Effector CD8-positive, alpha-beta T cell (primary cell): ENCODE results near the gene TLN1.

Experiments used
- DNase-seq: peaks from one replicate; lab custom pipeline; 2025; lab: John Stamatoyannopoulos, UW

TLN1 gene

DNA sequence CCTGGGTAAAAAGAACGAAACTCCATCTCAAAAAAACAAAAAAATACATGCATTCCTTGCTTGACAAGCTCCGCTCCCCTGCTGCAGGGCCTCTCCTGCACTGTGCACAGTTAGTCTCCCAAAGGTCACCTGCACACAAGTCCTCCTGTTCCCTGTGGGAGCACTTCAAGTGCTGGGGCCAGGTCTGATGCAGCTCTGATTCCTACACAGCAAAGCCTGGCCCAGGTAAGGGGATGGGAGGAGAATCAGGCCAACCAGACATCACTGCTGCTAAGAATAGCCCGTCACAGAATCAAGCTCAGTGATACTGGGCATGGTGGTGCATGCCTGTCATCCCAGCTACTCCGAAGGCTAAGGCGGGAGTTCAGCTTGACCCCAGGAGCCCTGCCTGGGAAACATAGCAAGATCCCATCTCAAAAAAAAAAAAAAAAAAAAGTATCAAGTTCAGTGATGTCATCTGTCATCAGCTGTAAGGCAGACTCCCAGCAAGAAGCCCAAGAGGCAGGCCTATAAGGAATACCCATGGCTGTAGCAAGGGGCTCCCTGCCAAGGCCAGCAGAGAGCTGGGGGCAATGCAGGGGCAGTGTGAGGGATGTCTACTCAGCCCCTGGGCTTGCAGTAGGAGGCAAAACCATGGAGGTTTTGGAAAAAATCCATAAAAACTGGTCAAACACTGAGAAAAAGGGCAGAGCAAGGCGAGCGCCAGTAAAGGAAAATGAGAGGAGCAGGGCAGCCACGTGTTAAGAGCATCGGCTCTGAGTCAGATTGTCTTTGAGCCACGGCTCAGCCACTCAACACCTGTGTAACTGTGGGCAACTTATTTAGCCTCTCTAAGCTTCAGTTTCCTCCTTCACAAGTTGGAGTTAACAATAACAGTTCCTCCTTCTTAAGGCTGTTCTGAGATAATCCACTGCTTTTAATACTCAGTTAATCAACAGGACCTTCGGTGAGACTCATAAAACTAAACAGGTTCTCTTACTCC is 45.5 kb downstream of the TLN1 start:
- DNase-seq, result no peak

DNA sequence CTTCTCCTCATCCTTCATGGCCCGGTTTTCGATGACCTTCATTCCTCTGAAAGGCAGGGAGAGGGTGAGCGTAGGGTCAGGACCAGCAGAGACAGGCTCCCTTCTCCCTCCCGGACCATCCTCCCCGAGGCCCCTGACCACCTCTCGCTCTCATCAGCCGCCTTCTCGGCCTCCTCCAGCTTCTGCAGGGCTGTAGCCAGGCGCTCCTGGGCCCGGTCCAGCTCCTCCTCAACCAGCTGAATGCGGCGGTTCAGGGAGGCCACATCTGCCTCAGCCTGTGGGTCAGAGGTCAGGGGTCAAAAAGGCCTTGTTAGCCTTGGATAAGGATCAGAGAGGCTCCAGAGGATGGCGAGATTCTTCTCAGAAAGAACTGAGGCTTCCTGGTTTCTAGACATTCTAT is 46.5 kb downstream of the TLN1 start:
- no peak for DNase-seq

DNA sequence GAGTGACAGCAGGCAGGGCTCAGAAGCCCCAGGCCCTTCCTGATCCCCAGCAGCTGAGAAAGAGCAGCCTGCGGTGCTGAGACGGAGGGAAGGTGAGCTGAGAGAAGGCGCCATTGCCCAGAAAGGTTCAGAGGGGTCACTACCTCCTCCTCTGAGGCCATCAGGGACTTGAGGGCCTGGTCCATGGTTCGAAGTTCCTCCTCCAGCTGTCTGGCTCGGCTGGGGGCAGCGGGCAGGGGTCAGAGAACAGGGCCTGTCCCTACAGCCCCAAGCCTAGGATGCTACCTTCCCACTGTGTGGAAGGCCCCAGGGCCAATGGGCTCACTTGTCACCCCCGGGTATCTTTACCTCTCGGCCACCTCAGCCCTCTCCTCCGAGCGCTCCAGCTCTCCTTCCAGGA is 47.1 kb downstream of the TLN1 start:
- no peak for DNase-seq

DNA sequence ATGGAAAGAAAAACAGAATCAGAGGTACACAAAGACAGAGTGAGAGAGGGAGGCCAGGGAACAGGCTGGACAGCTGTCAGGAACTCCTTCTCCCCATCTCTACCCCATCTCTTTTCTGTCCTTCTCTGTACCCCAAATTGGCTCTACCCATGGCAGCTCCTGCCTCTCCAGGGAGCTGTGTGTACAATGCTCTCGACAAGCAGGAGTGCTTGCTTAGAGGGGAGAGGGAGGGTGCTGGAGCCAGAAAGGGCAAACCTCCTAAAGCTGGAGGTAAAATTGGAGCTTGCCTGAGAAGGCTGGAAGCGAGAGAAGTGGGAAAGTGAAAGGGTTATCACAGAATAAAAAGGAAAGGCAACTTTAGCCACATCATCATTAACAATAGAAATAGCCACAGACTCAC is 48.7 kb downstream of the TLN1 start:
- no peak for DNase-seq

DNA sequence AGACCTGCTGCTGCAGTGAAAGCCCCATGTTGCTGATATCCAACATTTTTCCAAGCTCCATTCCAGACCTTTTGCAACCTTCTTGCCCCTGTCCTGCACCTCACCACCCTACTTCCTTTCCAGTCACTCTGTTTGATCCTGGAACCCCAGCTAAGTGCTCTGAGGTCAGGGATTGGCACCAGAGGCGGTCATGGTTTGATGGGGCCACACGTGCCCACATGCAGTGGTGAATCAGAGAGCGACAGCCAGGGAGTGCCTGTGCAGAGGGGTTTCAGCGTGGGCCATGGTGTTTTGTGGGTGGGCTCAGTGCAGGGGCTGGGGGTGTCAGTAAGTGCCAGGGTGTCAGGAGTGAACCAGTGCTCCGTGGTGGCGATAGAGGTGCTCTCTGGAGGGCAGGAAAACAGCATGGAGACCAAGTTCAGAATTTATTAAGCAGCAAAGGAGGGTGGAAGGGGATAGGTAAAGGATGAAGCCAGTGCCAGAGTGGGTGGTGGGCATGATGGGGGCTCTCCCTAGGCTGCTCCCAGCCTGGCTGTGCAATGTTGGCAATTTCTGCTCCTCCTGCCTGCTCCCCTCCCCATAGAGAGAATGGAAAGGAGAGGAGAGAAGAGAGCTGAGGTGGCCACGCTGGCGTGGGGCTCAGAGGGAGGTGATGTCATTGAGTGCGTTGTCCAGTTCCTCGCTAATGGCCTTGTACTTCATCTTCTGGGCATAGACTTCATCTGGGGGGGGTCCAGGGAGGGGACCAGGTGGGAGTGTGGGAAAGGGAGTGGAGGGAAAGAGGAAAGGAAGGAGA is 49.3 kb downstream of the TLN1 start:
- no peak for DNase-seq

DNA sequence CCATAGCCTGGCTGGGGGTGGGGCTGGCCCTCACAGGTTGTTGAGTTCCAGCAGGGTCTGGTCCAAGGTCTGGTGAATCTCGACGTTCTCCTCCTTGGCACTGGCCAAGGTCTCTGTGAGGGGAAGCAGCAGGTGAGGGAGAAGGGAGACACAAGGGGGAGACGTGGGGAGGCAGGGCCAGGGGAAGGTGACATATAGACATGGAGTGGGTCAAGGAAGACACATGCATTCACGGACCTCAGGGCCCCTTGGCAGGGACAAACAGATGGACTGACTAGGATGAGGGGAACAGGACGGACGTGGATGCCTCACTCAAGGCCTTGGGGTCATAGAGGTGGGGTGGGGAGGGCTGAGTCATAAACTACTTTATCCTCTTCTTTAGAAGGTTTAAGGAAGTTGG is 49.9 kb downstream of the TLN1 start:
- no peak for DNase-seq

DNA sequence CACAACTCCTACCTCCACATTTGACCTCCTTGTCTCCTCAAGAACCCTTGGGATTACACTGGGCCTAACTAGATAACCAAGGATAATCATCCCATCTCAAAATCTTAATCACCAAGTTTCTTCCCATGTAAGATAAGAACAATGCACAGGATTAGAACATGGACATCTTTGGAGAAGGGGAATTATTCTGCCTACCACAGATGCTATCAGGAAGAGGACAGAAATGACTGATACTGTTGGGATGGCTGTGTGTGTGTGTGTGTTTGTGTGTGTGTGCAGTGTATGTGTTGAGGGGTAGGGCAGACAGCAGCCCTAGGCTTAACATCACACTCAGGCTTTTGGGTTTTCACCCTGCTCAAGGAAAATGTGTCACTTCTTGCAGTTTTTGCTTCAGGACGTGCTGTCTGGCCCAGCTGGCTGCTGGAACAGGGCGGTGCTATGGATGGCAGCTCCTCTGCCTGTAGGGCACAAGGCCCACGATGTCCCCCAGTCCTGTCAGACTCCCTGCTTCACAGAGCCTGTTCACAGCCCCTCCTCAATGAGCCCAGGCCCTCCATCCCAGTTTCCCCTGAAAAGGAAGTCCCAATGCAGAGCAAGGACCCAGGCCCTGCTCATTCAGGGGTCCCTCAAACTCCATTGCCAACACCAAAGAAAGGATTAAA is 50.5 kb downstream of the TLN1 start:
- no peak for DNase-seq

DNA sequence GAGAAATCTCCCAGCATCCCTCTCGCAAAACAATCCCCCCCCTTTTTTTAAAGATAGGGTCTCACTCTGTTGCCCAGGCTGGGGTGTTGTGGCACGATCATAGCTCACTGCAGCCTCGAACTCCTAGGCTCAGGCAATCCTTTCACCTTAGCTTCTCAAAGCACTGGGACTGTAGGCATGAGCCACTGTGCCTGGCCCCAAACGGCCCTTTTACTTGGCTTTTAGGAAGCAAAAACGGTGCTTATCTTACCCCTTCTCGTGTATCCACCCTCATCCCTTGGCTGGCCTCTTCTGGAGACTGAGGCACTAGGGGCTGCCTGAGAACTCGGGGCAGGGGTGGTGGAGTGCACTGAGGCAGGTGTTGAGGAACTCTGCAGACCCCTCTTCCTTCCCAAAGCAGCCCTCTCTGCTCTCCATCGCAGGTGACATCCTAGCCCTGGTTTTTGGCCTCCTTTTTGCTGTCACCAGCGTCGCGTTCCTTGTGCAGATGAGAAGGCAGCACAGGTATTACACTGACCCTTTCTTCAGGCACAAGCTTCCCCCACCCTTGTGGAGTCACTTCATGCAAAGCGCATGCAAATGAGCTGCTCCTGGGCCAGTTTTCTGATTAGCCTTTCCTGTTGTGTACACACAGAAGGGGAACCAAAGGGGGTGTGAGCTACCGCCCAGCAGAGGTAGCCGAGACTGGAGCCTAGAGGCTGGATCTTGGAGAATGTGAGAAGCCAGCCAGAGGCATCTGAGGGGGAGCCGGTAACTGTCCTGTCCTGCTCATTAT is 51.5 kb downstream of the TLN1 start:
- DNase-seq, result no peak

DNA sequence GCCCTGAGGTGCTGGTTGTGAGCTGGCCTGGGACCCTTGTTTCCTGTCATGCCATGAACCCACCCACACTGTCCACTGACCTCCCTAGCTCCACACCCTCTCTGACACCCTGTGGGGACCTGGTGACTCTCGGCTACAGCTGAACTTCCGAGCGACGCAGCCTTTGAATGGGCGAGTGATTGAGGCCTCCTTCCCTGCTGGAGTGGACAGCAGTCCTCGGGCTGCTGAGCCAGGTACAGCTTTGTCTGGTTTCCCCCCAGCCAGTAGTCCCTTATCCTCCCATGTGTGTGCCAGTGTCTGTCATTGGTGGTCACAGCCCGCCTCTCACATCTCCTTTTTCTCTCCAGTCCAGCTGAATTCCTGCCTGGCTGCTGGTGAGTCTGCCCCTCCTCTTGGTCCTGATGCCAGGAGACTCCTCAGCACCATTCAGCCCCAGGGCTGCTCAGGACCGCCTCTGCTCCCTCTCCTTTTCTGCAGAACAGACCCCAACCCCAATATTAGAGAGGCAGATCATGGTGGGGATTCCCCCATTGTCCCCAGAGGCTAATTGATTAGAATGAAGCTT is 52.1 kb downstream of the TLN1 start:
- no peak for DNase-seq

DNA sequence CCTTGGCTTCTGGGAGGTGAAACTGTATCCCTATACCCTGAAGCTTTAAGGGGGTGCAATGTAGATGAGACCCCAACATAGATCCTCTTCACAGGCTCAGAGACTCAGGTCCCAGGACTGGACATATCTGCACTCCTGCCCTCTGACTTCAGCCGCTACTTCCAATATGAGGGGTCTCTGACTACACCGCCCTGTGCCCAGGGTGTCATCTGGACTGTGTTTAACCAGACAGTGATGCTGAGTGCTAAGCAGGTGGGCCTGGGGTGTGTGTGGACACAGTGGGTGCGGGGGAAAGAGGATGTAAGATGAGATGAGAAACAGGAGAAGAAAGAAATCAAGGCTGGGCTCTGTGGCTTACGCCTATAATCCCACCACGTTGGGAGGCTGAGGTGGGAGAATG is 52.9 kb downstream of the TLN1 start:
- no peak for DNase-seq

DNA sequence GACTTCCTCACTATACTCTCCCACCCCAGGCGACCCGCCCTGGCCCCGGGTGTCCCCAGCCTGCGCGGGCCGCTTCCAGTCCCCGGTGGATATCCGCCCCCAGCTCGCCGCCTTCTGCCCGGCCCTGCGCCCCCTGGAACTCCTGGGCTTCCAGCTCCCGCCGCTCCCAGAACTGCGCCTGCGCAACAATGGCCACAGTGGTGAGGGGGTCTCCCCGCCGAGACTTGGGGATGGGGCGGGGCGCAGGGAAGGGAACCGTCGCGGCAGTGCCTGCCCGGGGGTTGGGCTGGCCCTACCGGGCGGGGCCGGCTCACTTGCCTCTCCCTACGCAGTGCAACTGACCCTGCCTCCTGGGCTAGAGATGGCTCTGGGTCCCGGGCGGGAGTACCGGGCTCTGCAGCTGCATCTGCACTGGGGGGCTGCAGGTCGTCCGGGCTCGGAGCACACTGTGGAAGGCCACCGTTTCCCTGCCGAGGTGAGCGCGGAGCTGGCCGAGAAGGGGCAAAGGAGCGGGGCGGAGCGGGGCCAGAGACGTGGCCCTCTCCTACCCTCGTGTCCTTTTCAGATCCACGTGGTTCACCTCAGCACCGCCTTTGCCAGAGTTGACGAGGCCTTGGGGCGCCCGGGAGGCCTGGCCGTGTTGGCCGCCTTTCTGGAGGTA is 56.1 kb downstream of the TLN1 start:
- DNase-seq, result peak; percentile 53

DNA sequence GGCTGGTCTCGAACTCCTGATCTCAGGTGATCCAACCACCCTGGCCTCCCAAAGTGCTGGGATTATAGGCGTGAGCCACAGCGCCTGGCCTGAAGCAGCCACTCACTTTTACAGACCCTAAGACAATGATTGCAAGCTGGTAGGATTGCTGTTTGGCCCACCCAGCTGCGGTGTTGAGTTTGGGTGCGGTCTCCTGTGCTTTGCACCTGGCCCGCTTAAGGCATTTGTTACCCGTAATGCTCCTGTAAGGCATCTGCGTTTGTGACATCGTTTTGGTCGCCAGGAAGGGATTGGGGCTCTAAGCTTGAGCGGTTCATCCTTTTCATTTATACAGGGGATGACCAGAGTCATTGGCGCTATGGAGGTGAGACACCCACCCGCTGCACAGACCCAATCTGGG is 56.8 kb downstream of the TLN1 start:
- DNase-seq, result no peak

DNA sequence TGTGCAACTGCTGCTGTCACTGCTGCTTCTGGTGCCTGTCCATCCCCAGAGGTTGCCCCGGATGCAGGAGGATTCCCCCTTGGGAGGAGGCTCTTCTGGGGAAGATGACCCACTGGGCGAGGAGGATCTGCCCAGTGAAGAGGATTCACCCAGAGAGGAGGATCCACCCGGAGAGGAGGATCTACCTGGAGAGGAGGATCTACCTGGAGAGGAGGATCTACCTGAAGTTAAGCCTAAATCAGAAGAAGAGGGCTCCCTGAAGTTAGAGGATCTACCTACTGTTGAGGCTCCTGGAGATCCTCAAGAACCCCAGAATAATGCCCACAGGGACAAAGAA is 58.0 kb downstream of the TLN1 start:
- no peak for DNase-seq

DNA sequence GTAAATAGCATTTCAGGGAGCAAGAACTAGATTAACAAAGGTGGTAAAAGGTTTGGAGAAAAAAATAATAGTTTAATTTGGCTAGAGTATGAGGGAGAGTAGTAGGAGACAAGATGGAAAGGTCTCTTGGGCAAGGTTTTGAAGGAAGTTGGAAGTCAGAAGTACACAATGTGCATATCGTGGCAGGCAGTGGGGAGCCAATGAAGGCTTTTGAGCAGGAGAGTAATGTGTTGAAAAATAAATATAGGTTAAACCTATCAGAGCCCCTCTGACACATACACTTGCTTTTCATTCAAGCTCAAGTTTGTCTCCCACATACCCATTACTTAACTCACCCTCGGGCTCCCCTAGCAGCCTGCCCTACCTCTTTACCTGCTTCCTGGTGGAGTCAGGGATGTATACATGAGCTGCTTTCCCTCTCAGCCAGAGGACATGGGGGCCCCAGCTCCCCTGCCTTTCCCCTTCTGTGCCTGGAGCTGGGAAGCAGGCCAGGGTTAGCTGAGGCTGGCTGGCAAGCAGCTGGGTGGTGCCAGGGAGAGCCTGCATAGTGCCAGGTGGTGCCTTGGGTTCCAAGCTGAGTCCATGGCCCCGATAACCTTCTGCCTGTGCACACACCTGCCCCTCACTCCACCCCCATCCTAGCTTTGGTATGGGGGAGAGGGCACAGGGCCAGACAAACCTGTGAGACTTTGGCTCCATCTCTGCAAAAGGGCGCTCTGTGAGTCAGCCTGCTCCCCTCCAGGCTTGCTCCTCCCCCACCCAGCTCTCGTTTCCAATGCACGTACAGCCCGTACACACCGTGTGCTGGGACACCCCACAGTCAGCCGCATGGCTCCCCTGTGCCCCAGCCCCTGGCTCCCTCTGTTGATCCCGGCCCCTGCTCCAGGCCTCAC is 58.6 kb downstream of the TLN1 start, which contains the start of gene CA9:
TSS of gene CA9 (plus strand) at position 797 of the 893 bp plus-strand sequence. CDS start at position 829, 32 bp downstream.
- DNase-seq, result no peak

DNA sequence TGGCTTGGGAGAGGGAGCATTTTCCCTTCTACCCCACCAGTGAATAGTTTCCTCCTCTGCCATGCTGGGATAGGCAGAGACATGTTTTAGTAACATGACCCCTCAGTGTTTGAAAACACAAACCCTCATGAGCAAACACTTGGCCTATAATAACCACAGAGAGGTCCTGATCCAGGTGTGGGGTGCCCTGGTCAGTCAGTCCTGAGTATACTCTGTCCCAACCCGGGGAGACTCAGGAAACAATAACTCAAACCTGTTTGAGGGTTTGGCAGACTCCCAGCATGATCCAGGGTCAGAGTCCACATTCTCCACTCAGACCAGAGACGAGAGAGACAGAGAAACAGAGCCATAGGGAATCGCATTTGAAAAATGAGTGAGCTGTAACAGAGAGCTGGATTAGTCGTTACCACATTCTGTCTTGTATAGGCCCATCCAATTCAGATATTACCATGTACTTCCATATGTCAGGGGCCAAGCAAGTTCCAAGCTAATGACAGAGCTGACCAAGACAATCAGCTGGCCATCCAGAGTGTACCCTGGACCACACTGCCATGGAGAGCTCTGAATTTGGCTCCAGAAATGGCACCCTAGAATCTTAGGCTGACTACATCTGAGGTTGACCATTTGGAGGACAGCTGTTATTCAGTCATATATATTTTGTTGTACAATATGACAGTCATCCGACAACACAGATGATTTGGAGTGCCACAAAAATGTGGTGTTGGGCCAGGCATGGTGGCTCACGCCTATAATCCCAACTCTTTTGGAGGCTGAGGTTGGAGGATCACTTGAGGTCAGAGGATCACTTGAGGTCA is 62.5 kb downstream of the TLN1 start:
- no peak for DNase-seq

DNA sequence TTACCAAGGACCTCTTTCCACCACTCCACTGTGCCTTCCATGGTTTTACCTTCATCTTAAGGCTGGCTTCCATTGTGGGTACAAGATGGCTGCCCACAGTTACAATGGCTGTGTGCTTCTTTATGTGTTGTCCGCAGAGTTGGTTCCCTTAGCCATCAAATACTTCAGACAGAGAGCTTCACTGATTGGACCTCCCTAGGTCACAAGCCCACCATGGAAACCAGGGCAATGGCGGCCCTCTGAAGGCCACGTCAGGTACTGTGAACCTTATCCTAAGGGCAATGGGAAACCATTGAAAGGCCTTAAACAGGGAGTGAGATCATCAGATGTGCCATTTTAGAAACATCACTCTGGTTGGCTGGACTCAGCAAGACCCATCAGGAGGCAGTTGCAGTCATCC is 64.1 kb downstream of the TLN1 start:
- DNase-seq, result no peak

DNA sequence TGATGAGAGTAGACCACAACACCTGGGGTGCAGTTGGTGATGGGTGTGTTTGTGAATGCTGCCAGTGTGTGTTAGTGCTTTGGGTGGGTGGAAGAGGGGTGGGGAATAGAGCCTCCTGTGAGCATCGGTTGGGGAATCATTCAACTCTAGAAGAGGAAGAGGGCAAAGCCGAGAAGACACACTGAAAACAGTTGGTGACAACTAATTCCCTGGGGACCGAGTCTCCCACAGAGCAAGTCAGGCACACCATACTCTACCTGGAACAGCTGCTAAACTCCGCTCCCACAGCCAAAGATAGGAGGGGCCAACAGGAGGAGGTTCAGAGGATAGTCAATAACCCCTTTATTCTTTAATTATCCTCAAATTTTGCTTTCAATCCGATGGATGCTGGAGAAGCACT is 65.4 kb downstream of the TLN1 start:
- no peak for DNase-seq

DNA sequence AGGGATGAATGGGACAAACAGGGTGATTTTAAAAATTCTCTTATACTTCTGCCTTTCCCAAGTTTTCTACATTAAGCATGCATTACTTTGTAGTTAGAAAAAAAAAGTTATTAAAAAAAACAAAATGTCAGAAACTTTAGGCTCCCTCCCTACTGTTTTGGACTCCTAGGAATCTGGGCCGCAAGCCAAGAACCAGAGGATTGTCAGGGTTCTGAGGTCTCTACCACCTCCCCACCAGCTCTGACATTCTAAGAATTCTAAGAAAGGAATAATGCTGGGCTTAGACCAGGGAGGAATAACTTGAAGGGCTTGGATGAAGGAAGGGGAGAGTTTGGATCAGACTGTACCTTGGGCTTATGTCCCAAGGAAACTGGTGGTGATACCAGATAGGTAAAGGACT is 66.0 kb downstream of the TLN1 start:
- DNase-seq, result no peak

DNA sequence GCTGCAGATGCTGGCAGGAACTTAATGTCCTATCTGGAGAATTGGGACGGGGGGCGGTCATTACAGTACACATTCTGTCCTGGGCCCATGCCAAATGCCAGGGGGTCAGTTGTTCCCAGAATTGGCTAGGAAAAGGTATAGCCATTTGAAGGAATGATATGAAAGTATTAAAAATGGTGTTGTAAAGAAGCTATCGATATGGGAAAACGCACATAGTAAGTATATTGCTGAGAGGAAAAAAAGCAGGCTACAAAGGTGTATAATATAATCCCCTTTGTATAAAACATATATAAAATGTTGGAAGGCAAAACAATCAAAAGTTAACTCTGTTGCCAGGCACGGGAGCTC is 66.5 kb downstream of the TLN1 start:
- no peak for DNase-seq
